ENCODE results near the gene APBB1IP. TPM values are rescaled to one million over a fixed set of nuclear protein-coding genes. Genes with fewer than 3 reads are reported as not detected.

APBB1IP gene
- total and polyA plus RNA-seq, 2 of the 8 experiments (the other 6 are each of a cell fraction or from before 2014, with no cell fraction given): 0.05 TPM; not detected in 1

GRCh38 chr10:26588611-26589010 lies 150.5 kb downstream of the APBB1IP start:
- Histone ChIP-seq H3K9me3 (ENCODE audit: insufficient read depth in 2 of 2, low read depth in 1 of 2, low read length in 1 of 2) (no peaks in the 10 kb centered on the region), H3K23ac (ENCODE audit: insufficient read length) (no peak overlapping the region), H3K56ac (replicated peaks; ENCODE audit: insufficient read length, low read depth, low read length) (no peak overlapping the region), H2BK5ac (ENCODE audit: low read depth, low read length) (no peak overlapping the region), H3K4me3 (ENCODE audit: extremely low read depth in 1 of 4, insufficient read depth in 2 of 4, low read depth in 3 of 4, low read length in 4 of 4) (no peak overlapping the region), H2AK5ac (ENCODE audit: low read depth, low read length) (no peak overlapping the region), H3K27me3 (replicated peaks in 1 of 4; ENCODE audit: control insufficient read depth in 3 of 4, extremely low read depth in 1 of 4, insufficient read depth in 3 of 4, low read length in 3 of 4) (no peaks in the 10 kb centered on the region; a peak in 1 of 7 replicates), H3K14ac (ENCODE audit: insufficient read length) (no peak overlapping the region), H4K8ac (ENCODE audit: extremely low read depth, insufficient read depth, low read length) (no peak overlapping the region), H3K79me1 (ENCODE audit: low read depth, low read length) (no peaks in the 10 kb centered on the region), H3K23me2 (ENCODE audit: low read depth, low read length) (no peaks in the 10 kb centered on the region), H3K4ac (replicated peaks; ENCODE audit: insufficient read length, low read depth, low read length) (no peak overlapping the region), H2BK15ac (ENCODE audit: low read length) (no peak overlapping the region), H3K27ac (ENCODE audit: low read depth, low read length) (no peak overlapping the region), H3K4me1 (replicated peaks in 1 of 4; ENCODE audit: control insufficient read depth in 3 of 4, insufficient read depth in 4 of 4, low read length in 3 of 4) (no peaks in the 10 kb centered on the region), H4K20me1 (replicated peaks in 1 of 2; ENCODE audit: control insufficient read depth in 1 of 2, insufficient read depth in 2 of 2, low read length in 2 of 2) (no peaks in the 10 kb centered on the region), H3K79me2 (ENCODE audit: control insufficient read depth in 1 of 2, insufficient read depth in 2 of 2, low read length in 2 of 2) (no peaks in the 10 kb centered on the region), H2BK12ac (ENCODE audit: low read depth, low read length) (no peak overlapping the region), H4K5ac (ENCODE audit: insufficient read length, low read depth, low read length) (no peak overlapping the region), H2BK20ac (ENCODE audit: low read length) (no peak overlapping the region), H3K36me3 (ENCODE audit: control insufficient read depth in 2 of 4, insufficient read depth in 4 of 4, low read length in 3 of 4) (no peaks in the 10 kb centered on the region), H3K9ac (replicated peaks in 1 of 4; ENCODE audit: extremely low read depth in 1 of 4, low read depth in 3 of 4, low read length in 3 of 4) (no peak overlapping the region), H2AFZ (ENCODE audit: low read length) (no peak overlapping the region), H4K91ac (replicated peaks; ENCODE audit: insufficient read length, low read length) (no peak overlapping the region), H3K4me2 (ENCODE audit: insufficient read depth in 1 of 2, low read depth in 2 of 2, low read length in 2 of 2) (no peak overlapping the region), H3K18ac (ENCODE audit: extremely low read depth, low read length) (no peak overlapping the region), H2BK120ac (replicated peaks; ENCODE audit: low read depth, low read length) (no peak overlapping the region)
- POLR2A ChIA-PET (ENCODE audit: partially characterized antibody): no interaction called here
- CTCF ChIA-PET (ENCODE audit: partially characterized antibody): interaction anchor here (0.8 kb wide), 1 partner anchor 32 kb away, joined by 3 read pairs; no protein-coding TSS in a partner anchor
- 89% methylated on average over 10 of the region's 12 CpGs; no CpG with 5 or more reads in 1 of the 2 experiments for WGBS, 2 experiments (ENCODE audit: extremely low coverage in 1 of 2, insufficient coverage in 1 of 2, insufficient read length in 1 of 2, insufficient replicate concordance in 2 of 2, low coverage in 1 of 2, low lambda C conversion rate in 2 of 2, missing lambda C conversion rate in 1 of 2)
- no peak for DNase-seq (ENCODE audit: low read depth in 1 of 2, low spot score in 2 of 2)
- no peak for FAIRE-seq
- TF ChIP-seq SP2 (IDR thresholded peaks at IDR 0.05; ENCODE audit: low read length) (no peak), FOSL1 (IDR thresholded peaks at IDR 0.05; ENCODE audit: insufficient read depth, low read depth, low read length) (no peak), RXRA (IDR thresholded peaks at IDR 0.05; ENCODE audit: insufficient read depth, low read depth, low read length) (no peak), SIRT6 (IDR thresholded peaks at IDR 0.05; ENCODE audit: low read length) (no peak), TCF12 (IDR thresholded peaks at IDR 0.05; ENCODE audit: low read depth, low read length) (no peak), SP1 (IDR thresholded peaks at IDR 0.05; ENCODE audit: low read depth, low read length) (no peak), CBX8 (IDR thresholded peaks at IDR 0.05; ENCODE audit: borderline replicate concordance, low read depth, low read length) (no peak), CTCF (IDR thresholded peaks at IDR 0.05; ENCODE audit: control extremely low read depth in 1 of 3, insufficient read depth in 1 of 3, low read depth in 1 of 3, low read length in 3 of 3) (no peak), EGR1 (IDR thresholded peaks at IDR 0.05; ENCODE audit: borderline replicate concordance, low read depth, low read length) (no peak), USF2 (IDR thresholded peaks at IDR 0.05; ENCODE audit: low read length) (no peak)

Data from H1 (cell line).